ENCODE measurements around the gene ZNHIT3.

- TF ChIP-seq CTCF (IDR thresholded peaks at IDR 0.05) (peak in 1 of 3 experiments; percentile 9), POLR2A (IDR thresholded peaks at IDR 0.05) (no peak)
Measured at GRCh38 chr17:36534840-36535668, 48.6 kb downstream of the ZNHIT3 start, which contains the start of the genes MYO19 and PIGW.

Data from testis (tissue), 2 donors.